Measurements from ENCODE around the gene AIP. TPM values are rescaled to one million over a fixed set of nuclear protein-coding genes. Genes with fewer than 3 reads are reported as not detected.
A peak's percentile ranks its signal among the peaks of the same experiment; 100 is the strongest.

Gene AIP
- total and polyA plus RNA-seq, 9 of the 15 experiments (the other 6 are each of a cell fraction or from before 2014, with no cell fraction given): 5.2 to 92.5 (median 52.7) TPM

- TF ChIP-seq SAFB2 (IDR thresholded peaks at IDR 0.05; ENCODE audit: borderline replicate concordance, low read depth, low read length, severe bottlenecking) (no peak), HDAC8 (tag; IDR thresholded peaks at IDR 0.05) (peak; percentile 76), RNF219 (CRISPR knock-in tag; IDR thresholded peaks at IDR 0.05) (no peak), ELF1 (tag; IDR thresholded peaks at IDR 0.05) (no peak), BRD4 (IDR thresholded peaks at IDR 0.05) (no peak), ZNF561 (CRISPR knock-in tag; conservative IDR thresholded peaks at IDR 0.05) (no peak), ZNF263 (CRISPR knock-in tag; IDR thresholded peaks at IDR 0.05; ENCODE audit: borderline replicate concordance) (no peak), E2F1 (CRISPR knock-in tag; IDR thresholded peaks at IDR 0.05) (no peak), CCAR2 (IDR thresholded peaks at IDR 0.05; ENCODE audit: low read depth, low read length) (no peak), MCM3 (IDR thresholded peaks at IDR 0.05) (no peak), BMI1 (IDR thresholded peaks at IDR 0.05; ENCODE audit: low read length) (no peak), THRB (CRISPR knock-in tag; conservative IDR thresholded peaks at IDR 0.05) (no peak), RNF2 (IDR thresholded peaks at IDR 0.05) (peak; percentile 56; the same call in 1 of the 2 replicates), KAT7 (CRISPR knock-in tag; IDR thresholded peaks at IDR 0.05; ENCODE audit: borderline replicate concordance) (no peak; the same call in 1 of the 2 replicates)
- TF ChIP-seq, protein P1, sequence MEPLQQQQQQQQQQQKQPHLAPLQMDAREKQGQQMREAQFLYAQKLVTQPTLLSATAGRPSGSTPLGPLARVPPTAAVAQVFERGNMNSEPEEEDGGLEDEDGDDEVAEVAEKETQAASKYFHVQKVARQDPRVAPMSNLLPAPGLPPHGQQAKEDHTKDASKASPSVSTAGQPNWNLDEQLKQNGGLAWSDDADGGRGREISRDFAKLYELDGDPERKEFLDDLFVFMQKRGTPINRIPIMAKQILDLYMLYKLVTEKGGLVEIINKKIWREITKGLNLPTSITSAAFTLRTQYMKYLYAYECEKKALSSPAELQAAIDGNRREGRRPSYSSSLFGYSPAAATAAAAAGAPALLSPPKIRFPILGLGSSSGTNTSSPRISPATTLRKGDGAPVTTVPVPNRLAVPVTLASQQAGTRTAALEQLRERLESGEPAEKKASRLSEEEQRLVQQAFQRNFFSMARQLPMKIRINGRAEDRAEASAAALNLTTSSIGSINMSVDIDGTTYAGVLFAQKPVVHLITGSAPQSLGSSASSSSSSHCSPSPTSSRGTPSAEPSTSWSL (CRISPR knock-in tag; IDR thresholded peaks at IDR 0.05; ENCODE audit: borderline replicate concordance): no peak
- TF ChIP-seq, protein P2, sequence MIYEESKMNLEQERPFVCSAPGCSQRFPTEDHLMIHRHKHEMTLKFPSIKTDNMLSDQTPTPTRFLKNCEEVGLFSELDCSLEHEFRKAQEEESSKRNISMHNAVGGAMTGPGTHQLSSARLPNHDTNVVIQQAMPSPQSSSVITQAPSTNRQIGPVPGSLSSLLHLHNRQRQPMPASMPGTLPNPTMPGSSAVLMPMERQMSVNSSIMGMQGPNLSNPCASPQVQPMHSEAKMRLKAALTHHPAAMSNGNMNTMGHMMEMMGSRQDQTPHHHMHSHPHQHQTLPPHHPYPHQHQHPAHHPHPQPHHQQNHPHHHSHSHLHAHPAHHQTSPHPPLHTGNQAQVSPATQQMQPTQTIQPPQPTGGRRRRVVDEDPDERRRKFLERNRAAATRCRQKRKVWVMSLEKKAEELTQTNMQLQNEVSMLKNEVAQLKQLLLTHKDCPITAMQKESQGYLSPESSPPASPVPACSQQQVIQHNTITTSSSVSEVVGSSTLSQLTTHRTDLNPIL (CRISPR knock-in tag; IDR thresholded peaks at IDR 0.05): no peak
- TF ChIP-seq, protein P3, sequence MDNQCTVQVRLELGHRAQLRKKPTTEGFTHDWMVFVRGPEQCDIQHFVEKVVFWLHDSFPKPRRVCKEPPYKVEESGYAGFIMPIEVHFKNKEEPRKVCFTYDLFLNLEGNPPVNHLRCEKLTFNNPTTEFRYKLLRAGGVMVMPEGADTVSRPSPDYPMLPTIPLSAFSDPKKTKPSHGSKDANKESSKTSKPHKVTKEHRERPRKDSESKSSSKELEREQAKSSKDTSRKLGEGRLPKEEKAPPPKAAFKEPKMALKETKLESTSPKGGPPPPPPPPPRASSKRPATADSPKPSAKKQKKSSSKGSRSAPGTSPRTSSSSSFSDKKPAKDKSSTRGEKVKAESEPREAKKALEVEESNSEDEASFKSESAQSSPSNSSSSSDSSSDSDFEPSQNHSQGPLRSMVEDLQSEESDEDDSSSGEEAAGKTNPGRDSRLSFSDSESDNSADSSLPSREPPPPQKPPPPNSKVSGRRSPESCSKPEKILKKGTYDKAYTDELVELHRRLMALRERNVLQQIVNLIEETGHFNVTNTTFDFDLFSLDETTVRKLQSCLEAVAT (IDR thresholded peaks at IDR 0.05): no peak
Observed at GRCh38 chr11:67463680-67464410, 19.0 kb upstream of the AIP start (continued).

Data from K562 (cell line).